ENCODE results near the gene OR1K1. TPM values are rescaled to one million over a fixed set of nuclear protein-coding genes. Genes with fewer than 3 reads are reported as not detected.
A peak's percentile ranks its signal among the peaks of the same experiment; 100 is the strongest.
"Not testable (repeated sequence)": the region's sequence is repeated elsewhere in the genome, so short reads cannot be mapped to it uniquely, and the experiment has no call there.

Gene OR1K1
- polyA plus RNA-seq, 1 donor (not counting 4 experiments of a cell fraction or from before 2014, with no cell fraction given), result not detected

GRCh38 chr9:122838441-122838840 is 38.5 kb downstream of the OR1K1 start:
- H3K4me2 ChIP-seq (ENCODE audit: control insufficient read depth, extremely low read depth, insufficient read depth, low read depth, low read length); H4K20me1 ChIP-seq (ENCODE audit: control insufficient read depth, extremely low read depth, insufficient read depth, low read length); H3K9me1 ChIP-seq (ENCODE audit: control insufficient read depth, extremely low read depth, insufficient read depth, low read length); H3K9ac ChIP-seq (ENCODE audit: control insufficient read depth, extremely low read depth, insufficient read depth, low read length); H3K27me3 ChIP-seq (ENCODE audit: control insufficient read depth, extremely low read depth, insufficient read depth, low read length); H3K9me3 ChIP-seq (ENCODE audit: control insufficient read depth, low read depth, low read length); H3K79me2 ChIP-seq (ENCODE audit: control insufficient read depth, insufficient read depth, low read length); FAIRE-seq; H2AFZ ChIP-seq (ENCODE audit: control insufficient read depth, low read length); H3K4me1 ChIP-seq (ENCODE audit: control insufficient read depth, extremely low read depth, insufficient read depth, low read length); DNase-seq (ENCODE audit: low read depth, low spot score); H3K36me3 ChIP-seq (ENCODE audit: control insufficient read depth in 2 of 2, extremely low read depth in 1 of 2, insufficient read depth in 2 of 2, low read length in 2 of 2); H3K27ac ChIP-seq (ENCODE audit: control insufficient read depth, insufficient read depth, low read length); H3K4me3 ChIP-seq (ENCODE audit: control insufficient read depth in 2 of 3, extremely low read depth in 1 of 3, insufficient read depth in 2 of 3, low read depth in 1 of 3, low read length in 3 of 3); dilution Hi-C loops (cut with MboI; ENCODE audit: extremely low pct_ligation_motif_present, low sequenced_read_pairs): not testable (repeated sequence)
- TF ChIP-seq CTCF (optimal IDR thresholded peaks at IDR 0.05 in 1 of 3, IDR thresholded peaks at IDR 0.05 in 1 of 3, conservative IDR thresholded peaks at IDR 0.05 in 1 of 3; ENCODE audit: extremely low read depth in 1 of 3, insufficient read depth in 2 of 3, low read length in 3 of 3), result peak in 1 of 3 experiments; percentile 12

- no peak overlapping the region for H3K4me2 ChIP-seq (ENCODE audit: control insufficient read depth, extremely low read depth, insufficient read depth, low read depth, low read length)
- H3K9me1 ChIP-seq (ENCODE audit: control insufficient read depth, extremely low read depth, insufficient read depth, low read length), result no peaks in the 10 kb centered on the region
- no peak overlapping the region for H3K27ac ChIP-seq (ENCODE audit: control insufficient read depth, insufficient read depth, low read length)
- no peak for TF ChIP-seq EZH2 (IDR thresholded peaks at IDR 0.05; ENCODE audit: low read length)
- TF ChIP-seq CTCF (optimal IDR thresholded peaks at IDR 0.05 in 1 of 3, IDR thresholded peaks at IDR 0.05 in 1 of 3, conservative IDR thresholded peaks at IDR 0.05 in 1 of 3; ENCODE audit: extremely low read depth in 1 of 3, insufficient read depth in 2 of 3, low read length in 3 of 3), result no peak
- no peak for FAIRE-seq
- DNase-seq (ENCODE audit: low read depth, low spot score), result no peak
- no peaks in the 10 kb centered on the region for H3K27me3 ChIP-seq (ENCODE audit: control insufficient read depth, extremely low read depth, insufficient read depth, low read length)
- no peaks in the 10 kb centered on the region for H4K20me1 ChIP-seq (ENCODE audit: control insufficient read depth, extremely low read depth, insufficient read depth, low read length)
- no peak overlapping the region for H2AFZ ChIP-seq (ENCODE audit: control insufficient read depth, low read length)
- no peaks in the 10 kb centered on the region for H3K36me3 ChIP-seq (ENCODE audit: control insufficient read depth in 2 of 2, extremely low read depth in 1 of 2, insufficient read depth in 2 of 2, low read length in 2 of 2)
- no peak overlapping the region for H3K4me3 ChIP-seq (ENCODE audit: control insufficient read depth in 2 of 3, extremely low read depth in 1 of 3, insufficient read depth in 2 of 3, low read depth in 1 of 3, low read length in 3 of 3)
- H3K9ac ChIP-seq (ENCODE audit: control insufficient read depth, extremely low read depth, insufficient read depth, low read length), result no peak overlapping the region
- dilution Hi-C loops (cut with MboI; ENCODE audit: extremely low pct_ligation_motif_present, low sequenced_read_pairs), result no loop called here
- no peaks in the 10 kb centered on the region for H3K4me1 ChIP-seq (ENCODE audit: control insufficient read depth, extremely low read depth, insufficient read depth, low read length)
- no peaks in the 10 kb centered on the region for H3K9me3 ChIP-seq (ENCODE audit: control insufficient read depth, low read depth, low read length)
- H3K79me2 ChIP-seq (ENCODE audit: control insufficient read depth, insufficient read depth, low read length), result no peaks in the 10 kb centered on the region
Observed at GRCh38 chr9:122841501-122841900, 41.6 kb downstream of the OR1K1 start.

All from keratinocyte (primary cell).